GM23338 (cell line): Measurements from ENCODE around the gene WWC1.

ENCODE experiments used
- CREB1 ChIP-seq: fragments of 250-450 bp; sonication (Bioruptor Pico); IDR thresholded peaks from 2 replicates; pipeline ENCODE4 v1.5.0; 2020; ENCODE audit warnings: low read depth, mild to moderate bottlenecking, moderate library complexity
- CTCF ChIP-seq, 2 experiments: fragments of 200-600 bp in 1 of 2; sonication (generic) in 1 of 2; conservative IDR thresholded peaks; 2 replicates each; pipeline versions ENCODE4 v1.5.1 to v1.6.1; 2016 to 2017; ENCODE audit warnings: antibody characterized with exemption in 2 of 2, low read depth in 2 of 2, mild to moderate bottlenecking in 2 of 2, moderate library complexity in 1 of 2
- ETS1 ChIP-seq: IDR thresholded peaks from 2 replicates; pipeline ENCODE4 v1.6.1; 2016; ENCODE audit warnings: antibody characterized with exemption
- EZH2 ChIP-seq: fragments of 200-600 bp; sonication (generic); IDR thresholded peaks from one replicate; pipeline ENCODE4 v1.8.0; 2017; ENCODE audit warnings: antibody characterized with exemption, mild to moderate bottlenecking, low read depth; ENCODE audit not compliant: unreplicated experiment
- EZH2phosphoT487 ChIP-seq: fragments of 200-600 bp; sonication (generic); IDR thresholded peaks from one replicate; pipeline ENCODE4 v1.8.1; 2018; ENCODE audit warnings: antibody characterized with exemption; ENCODE audit not compliant: unreplicated experiment
- NANOG ChIP-seq: IDR thresholded peaks from 2 replicates; pipeline ENCODE4 v1.6.1; 2016; ENCODE audit warnings: antibody characterized with exemption, borderline replicate concordance
- POLR2AphosphoS5 ChIP-seq: IDR thresholded peaks from 2 replicates; pipeline ENCODE4 v1.6.1; 2016; ENCODE audit warnings: antibody characterized with exemption, low read depth
- REST ChIP-seq: IDR thresholded peaks from one replicate; pipeline ENCODE4 v1.6.1; 2018; ENCODE audit warnings: antibody characterized with exemption; ENCODE audit not compliant: unreplicated experiment
- STAT1 ChIP-seq: IDR thresholded peaks from one replicate; pipeline ENCODE4 v1.6.1; 2016; ENCODE audit warnings: antibody characterized with exemption; ENCODE audit not compliant: unreplicated experiment
- TF ChIP-seq, protein P1 (sequence below): fragments of 250-450 bp; sonication (Bioruptor Pico); IDR thresholded peaks from 2 replicates; pipeline ENCODE4 v1.5.0; 2020; ENCODE audit warnings: mild to moderate bottlenecking, moderate library complexity

GRCh38 chr5:168424594-168425323, 133.3 kb downstream of the WWC1 start:
- no peak for TF ChIP-seq CTCF (conservative IDR thresholded peaks at IDR 0.05; ENCODE audit: low read depth in 2 of 2)
- no peak for TF ChIP-seq POLR2AphosphoS5
- TF ChIP-seq EZH2 = no peak
- no peak for TF ChIP-seq CREB1 (CRISPR knock-in tag)
- TF ChIP-seq REST = no peak
- no peak for TF ChIP-seq NANOG
- TF ChIP-seq EZH2phosphoT487 = no peak
- TF ChIP-seq, protein P1, sequence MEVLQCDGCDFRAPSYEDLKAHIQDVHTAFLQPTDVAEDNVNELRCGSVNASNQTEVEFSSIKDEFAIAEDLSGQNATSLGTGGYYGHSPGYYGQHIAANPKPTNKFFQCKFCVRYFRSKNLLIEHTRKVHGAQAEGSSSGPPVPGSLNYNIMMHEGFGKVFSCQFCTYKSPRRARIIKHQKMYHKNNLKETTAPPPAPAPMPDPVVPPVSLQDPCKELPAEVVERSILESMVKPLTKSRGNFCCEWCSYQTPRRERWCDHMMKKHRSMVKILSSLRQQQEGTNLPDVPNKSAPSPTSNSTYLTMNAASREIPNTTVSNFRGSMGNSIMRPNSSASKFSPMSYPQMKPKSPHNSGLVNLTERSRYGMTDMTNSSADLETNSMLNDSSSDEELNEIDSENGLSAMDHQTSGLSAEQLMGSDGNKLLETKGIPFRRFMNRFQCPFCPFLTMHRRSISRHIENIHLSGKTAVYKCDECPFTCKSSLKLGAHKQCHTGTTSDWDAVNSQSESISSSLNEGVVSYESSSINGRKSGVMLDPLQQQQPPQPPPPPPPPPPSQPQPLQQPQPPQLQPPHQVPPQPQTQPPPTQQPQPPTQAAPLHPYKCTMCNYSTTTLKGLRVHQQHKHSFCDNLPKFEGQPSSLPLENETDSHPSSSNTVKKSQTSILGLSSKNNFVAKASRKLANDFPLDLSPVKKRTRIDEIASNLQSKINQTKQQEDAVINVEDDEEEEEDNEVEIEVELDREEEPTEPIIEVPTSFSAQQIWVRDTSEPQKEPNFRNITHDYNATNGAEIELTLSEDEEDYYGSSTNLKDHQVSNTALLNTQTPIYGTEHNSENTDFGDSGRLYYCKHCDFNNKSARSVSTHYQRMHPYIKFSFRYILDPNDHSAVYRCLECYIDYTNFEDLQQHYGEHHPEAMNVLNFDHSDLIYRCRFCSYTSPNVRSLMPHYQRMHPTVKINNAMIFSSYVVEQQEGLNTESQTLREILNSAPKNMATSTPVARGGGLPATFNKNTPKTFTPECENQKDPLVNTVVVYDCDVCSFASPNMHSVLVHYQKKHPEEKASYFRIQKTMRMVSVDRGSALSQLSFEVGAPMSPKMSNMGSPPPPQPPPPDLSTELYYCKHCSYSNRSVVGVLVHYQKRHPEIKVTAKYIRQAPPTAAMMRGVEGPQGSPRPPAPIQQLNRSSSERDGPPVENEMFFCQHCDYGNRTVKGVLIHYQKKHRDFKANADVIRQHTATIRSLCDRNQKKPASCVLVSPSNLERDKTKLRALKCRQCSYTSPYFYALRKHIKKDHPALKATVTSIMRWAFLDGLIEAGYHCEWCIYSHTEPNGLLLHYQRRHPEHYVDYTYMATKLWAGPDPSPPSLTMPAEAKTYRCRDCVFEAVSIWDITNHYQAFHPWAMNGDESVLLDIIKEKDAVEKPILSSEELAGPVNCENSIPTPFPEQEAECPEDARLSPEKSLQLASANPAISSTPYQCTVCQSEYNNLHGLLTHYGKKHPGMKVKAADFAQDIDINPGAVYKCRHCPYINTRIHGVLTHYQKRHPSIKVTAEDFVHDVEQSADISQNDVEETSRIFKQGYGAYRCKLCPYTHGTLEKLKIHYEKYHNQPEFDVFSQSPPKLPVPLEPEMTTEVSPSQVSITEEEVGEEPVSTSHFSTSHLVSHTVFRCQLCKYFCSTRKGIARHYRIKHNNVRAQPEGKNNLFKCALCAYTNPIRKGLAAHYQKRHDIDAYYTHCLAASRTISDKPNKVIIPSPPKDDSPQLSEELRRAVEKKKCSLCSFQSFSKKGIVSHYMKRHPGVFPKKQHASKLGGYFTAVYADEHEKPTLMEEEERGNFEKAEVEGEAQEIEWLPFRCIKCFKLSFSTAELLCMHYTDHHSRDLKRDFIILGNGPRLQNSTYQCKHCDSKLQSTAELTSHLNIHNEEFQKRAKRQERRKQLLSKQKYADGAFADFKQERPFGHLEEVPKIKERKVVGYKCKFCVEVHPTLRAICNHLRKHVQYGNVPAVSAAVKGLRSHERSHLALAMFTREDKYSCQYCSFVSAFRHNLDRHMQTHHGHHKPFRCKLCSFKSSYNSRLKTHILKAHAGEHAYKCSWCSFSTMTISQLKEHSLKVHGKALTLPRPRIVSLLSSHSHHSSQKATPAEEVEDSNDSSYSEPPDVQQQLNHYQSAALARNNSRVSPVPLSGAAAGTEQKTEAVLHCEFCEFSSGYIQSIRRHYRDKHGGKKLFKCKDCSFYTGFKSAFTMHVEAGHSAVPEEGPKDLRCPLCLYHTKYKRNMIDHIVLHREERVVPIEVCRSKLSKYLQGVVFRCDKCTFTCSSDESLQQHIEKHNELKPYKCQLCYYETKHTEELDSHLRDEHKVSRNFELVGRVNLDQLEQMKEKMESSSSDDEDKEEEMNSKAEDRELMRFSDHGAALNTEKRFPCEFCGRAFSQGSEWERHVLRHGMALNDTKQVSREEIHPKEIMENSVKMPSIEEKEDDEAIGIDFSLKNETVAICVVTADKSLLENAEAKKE = no peak
- TF ChIP-seq STAT1 = no peak
- no peak for TF ChIP-seq ETS1
